Measurements from ENCODE around the gene SF3B1. TPM values are rescaled to one million over a fixed set of nuclear protein-coding genes. Genes with fewer than 3 reads are reported as not detected.

Gene SF3B1
- total RNA-seq, 1 donor from 2014 or later = 252 TPM

DNA sequence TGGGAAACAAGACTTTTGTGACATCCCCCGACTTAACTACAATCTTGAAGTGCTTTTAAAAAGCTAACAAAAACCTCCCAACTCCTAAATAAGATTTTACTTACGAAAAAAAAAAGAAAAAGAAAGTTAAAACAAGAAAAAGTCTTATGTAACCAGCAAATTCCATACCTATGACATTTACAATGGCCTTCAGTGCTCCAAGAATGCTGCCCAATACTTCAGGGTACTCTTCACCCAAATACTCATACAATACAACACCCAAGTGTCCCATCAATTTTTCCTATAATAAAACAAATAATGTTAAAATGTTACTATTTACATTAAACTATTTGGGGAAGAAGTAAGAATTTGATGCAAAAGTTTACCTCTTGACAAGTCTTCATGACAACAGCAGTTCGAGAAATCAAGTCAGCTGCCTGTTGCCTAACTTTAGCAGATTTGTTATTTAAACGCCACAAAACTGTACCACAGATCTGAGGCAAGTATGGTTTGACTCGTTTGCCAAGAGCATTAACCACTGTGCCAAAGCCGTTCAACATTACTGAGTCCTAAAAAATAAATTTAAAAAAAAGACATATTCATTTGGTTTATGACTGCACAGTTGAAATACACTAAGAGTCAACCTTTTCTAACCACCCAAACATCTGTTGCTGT, 34.8 kb downstream of the SF3B1 start:
- Histone ChIP-seq H3K4me3 (no peak overlapping the region), H3K4me1 (no peaks in the 10 kb centered on the region), H3K27me3 (no peaks in the 10 kb centered on the region), H3K27ac (no peak overlapping the region), H3K9me3 (no peaks in the 10 kb centered on the region), H3K36me3 (peaks cover 100% of the 10 kb centered on the region)
- TF ChIP-seq, protein P1, sequence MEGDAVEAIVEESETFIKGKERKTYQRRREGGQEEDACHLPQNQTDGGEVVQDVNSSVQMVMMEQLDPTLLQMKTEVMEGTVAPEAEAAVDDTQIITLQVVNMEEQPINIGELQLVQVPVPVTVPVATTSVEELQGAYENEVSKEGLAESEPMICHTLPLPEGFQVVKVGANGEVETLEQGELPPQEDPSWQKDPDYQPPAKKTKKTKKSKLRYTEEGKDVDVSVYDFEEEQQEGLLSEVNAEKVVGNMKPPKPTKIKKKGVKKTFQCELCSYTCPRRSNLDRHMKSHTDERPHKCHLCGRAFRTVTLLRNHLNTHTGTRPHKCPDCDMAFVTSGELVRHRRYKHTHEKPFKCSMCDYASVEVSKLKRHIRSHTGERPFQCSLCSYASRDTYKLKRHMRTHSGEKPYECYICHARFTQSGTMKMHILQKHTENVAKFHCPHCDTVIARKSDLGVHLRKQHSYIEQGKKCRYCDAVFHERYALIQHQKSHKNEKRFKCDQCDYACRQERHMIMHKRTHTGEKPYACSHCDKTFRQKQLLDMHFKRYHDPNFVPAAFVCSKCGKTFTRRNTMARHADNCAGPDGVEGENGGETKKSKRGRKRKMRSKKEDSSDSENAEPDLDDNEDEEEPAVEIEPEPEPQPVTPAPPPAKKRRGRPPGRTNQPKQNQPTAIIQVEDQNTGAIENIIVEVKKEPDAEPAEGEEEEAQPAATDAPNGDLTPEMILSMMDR (IDR thresholded peaks at IDR 0.05) = no peak
- DNase-seq (no peak), ATAC-seq (no peak)
- intact Hi-C loops (cut with DNase I) = no loop called here

DNA sequence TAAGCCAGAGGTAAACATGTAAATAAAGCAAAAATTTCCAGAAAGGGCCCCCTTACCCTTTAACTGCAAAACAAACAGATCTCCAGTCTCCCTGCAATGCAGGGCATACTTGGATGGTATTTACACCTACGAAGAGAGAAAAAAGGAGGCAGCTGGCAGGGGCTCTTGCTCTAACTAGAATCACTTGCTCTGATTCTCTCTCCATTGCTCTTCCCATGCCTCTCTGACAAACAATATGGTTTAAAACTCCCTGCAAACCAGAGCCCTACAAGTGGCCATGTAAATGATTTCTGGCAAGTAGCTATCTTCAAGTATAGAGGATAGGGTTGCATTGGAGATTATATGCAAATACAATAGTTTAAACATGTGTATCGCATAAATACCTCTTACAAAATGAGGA, 35.9 kb downstream of the SF3B1 start:
- no peak for ATAC-seq
- no peak overlapping the region for H3K27ac ChIP-seq
- H3K4me1 ChIP-seq = no peaks in the 10 kb centered on the region
- no peaks in the 10 kb centered on the region for H3K27me3 ChIP-seq
- no peak overlapping the region for H3K4me3 ChIP-seq
- no peaks in the 10 kb centered on the region for H3K9me3 ChIP-seq
- H3K36me3 ChIP-seq = peaks cover 100% of the 10 kb centered on the region
- intact Hi-C loops (cut with DNase I) = no loop called here
- DNase-seq = no peak
- TF ChIP-seq, protein P1 (IDR thresholded peaks at IDR 0.05) = no peak

DNA sequence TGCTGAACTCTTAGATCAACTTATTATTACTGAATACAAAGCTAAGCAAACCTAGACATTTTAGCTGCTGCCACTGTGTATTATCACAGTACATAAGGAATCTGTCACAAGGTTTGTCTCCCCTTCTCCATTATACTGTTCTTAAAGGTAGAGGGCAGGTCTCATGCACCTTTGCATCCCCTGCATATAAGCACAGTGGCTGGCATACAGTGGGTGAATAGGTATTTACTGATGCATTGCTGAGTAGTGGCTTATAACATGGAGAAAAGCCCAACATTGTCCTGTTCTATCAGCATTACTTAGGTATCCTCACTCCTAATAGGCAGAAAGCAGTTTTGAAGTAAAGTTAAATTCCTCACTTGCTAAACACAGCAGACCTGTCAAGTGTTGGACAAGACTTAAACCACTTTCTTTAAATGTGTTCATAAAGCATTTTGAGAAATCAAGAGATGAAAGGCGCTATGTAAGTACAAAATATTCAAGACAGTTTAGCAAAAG, 43.6 kb downstream of the SF3B1 start:
- Histone ChIP-seq H3K27me3 (no peaks in the 10 kb centered on the region), H3K4me3 (no peak overlapping the region), H3K9me3 (no peaks in the 10 kb centered on the region), H3K36me3 (peaks cover 57% of the 10 kb centered on the region), H3K4me1 (no peaks in the 10 kb centered on the region), H3K27ac (no peak overlapping the region)
- intact Hi-C loops (cut with DNase I) = no loop called here
- ATAC-seq (no peak), DNase-seq (no peak)
- TF ChIP-seq, protein P1 (IDR thresholded peaks at IDR 0.05) = no peak

DNA sequence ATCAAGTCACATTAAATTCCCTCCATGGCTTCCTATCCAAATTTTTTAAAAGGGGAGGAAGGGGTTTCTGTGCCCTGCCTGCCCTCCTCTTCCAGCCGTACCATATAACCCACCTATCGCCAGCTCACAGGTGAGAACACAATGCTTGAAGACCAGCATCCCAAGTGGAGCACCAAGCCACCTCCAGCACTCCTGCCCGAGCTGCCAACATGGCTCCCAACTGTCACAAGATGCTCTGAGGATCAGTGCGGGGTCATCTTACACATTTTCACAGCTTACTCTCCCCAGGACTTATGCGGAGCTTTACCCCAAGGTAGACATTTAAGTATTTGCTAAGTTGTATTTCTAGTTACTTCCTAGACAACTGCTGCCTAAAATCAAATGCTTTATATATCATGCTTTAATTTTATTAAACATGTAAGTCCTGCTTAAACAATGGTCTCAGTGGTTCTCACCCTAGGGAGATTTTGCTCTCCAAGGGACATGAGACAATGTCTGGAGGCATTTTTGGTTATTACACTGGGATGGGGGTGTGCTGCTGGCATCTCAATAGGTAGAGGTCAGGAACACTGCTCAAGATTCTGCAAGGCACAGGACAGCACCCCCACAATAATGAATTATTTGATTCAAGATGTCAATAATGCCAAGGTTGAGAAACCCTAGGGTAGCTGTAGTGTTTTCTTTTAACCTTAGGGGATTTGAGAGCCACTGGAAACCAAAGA, 45.8 kb downstream of the SF3B1 start:
- TF ChIP-seq, protein P1 (IDR thresholded peaks at IDR 0.05) = no peak
- Histone ChIP-seq H3K36me3 (peaks cover 34% of the 10 kb centered on the region), H3K4me1 (no peaks in the 10 kb centered on the region), H3K27ac (no peak overlapping the region), H3K27me3 (no peaks in the 10 kb centered on the region), H3K9me3 (no peaks in the 10 kb centered on the region), H3K4me3 (no peak overlapping the region)
- no peak for ATAC-seq
- no peak for DNase-seq
- intact Hi-C loops (cut with DNase I) = no loop called here

DNA sequence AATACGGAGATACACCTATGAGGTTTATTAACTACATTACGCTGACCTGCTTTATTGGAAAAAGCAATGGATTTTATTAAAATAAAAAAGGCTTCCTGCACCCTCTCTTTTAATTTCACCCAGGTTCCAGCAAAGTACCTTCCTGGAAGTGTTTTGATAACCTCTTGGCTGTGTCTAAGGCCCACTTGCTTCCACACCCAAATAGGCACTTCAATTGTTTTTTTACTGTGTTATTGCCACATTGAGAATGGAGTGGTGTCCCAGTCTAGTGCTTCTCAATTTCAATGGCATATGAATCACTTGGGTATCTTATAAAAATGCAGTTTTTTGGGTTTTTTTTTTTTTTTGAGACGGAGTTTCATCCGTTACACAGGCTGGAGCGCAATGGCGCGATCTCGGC, 47.6 kb downstream of the SF3B1 start:
- H3K4me3 ChIP-seq = no peak overlapping the region
- no peak overlapping the region for H3K27ac ChIP-seq
- TF ChIP-seq, protein P1 (IDR thresholded peaks at IDR 0.05) = no peak
- H3K36me3 ChIP-seq = peaks cover 16% of the 10 kb centered on the region
- intact Hi-C loops (cut with DNase I) = no loop called here
- no peaks in the 10 kb centered on the region for H3K4me1 ChIP-seq
- DNase-seq (no peak), ATAC-seq (no peak)
- no peaks in the 10 kb centered on the region for H3K9me3 ChIP-seq
- H3K27me3 ChIP-seq = no peaks in the 10 kb centered on the region
